ENCODE data around the gene POLD3.

DNA sequence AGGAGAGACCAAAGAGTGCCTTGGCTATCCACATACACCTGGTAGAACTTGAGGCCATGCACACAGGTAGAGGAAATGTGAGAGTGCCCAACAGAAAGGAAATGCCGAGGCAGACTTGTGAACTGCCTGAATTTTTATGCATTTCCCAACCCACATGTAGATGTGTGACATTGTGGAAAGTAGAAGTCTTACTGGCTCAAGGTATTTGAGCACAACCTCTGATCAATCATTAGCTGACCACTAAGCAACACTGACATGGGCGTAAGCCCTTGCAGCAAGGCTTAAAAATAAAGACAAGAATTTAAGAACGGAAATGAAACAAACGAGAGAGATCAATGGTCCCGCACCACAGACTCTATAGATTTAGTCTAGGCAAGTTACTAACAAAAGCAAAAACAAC is 62.6 kb downstream of the POLD3 start:
- no peak for TF ChIP-seq GATA2 (IDR thresholded peaks at IDR 0.05; ENCODE audit: low read depth, low read length)
- no peak for TF ChIP-seq GATA3 (IDR thresholded peaks at IDR 0.05; ENCODE audit: low read depth, low read length)
